Smooth muscle cell (in vitro differentiated cells): ENCODE results near the gene CDKN1C. TPM values are rescaled to one million over a fixed set of nuclear protein-coding genes. Genes with fewer than 3 reads are reported as not detected.

Source experiments
- DNase-seq: peaks from one replicate; lab custom pipeline; 2025; ENCODE audit not compliant: unreplicated experiment; lab: John Stamatoyannopoulos, UW
- H2AFZ ChIP-seq: fragments of 200-600 bp; sonication (generic); 2 replicates; pipeline ENCODE4 v1.6.0; 2016; ENCODE audit warnings: antibody characterized with exemption, low read depth, mild to moderate bottlenecking
- H3F3A ChIP-seq: fragments of 200-600 bp; sonication (generic); 2 replicates; pipeline ENCODE4 v1.6.0; 2017; ENCODE audit warnings: antibody characterized with exemption, low read depth
- H3K27ac ChIP-seq: fragments of 200-600 bp; sonication (generic); 2 replicates; pipeline ENCODE4 v1.5.1; 2016; ENCODE audit warnings: low read depth, mild to moderate bottlenecking
- H3K27me3 ChIP-seq: fragments of 200-600 bp; sonication (generic); 2 replicates; pipeline ENCODE4 v1.6.1; 2016; ENCODE audit warnings: low read depth, mild to moderate bottlenecking
- H3K36me3 ChIP-seq: fragments of 200-600 bp; sonication (generic); 2 replicates; pipeline ENCODE4 v1.5.1; 2016; ENCODE audit warnings: low read depth
- H3K4me1 ChIP-seq: fragments of 200-600 bp; sonication (generic); 2 replicates; pipeline ENCODE4 v1.5.1; 2016; ENCODE audit warnings: low read depth
- H3K4me2 ChIP-seq: fragments of 200-600 bp; sonication (generic); 2 replicates; pipeline ENCODE4 v1.6.0; 2016; ENCODE audit warnings: mild to moderate bottlenecking
- H3K4me3 ChIP-seq: fragments of 200-600 bp; sonication (generic); 2 replicates; pipeline ENCODE4 v1.5.1; 2016; ENCODE audit warnings: mild to moderate bottlenecking
- H3K79me2 ChIP-seq: fragments of 200-600 bp; sonication (generic); 2 replicates; pipeline ENCODE4 v1.6.0; 2016; ENCODE audit warnings: low read depth, mild to moderate bottlenecking
- H3K9ac ChIP-seq: fragments of 200-600 bp; sonication (generic); 2 replicates; pipeline ENCODE4 v1.6.0; 2016; ENCODE audit warnings: low read depth
- H3K9me3 ChIP-seq: fragments of 200-600 bp; sonication (generic); replicated peaks from 2 replicates; pipeline ENCODE4 v1.5.1; 2016; ENCODE audit warnings: low read depth
- H4K20me1 ChIP-seq: fragments of 200-600 bp; sonication (generic); 2 replicates; pipeline ENCODE4 v1.6.0; 2016; ENCODE audit warnings: low read depth
- WGBS: methylation state at CpG from one replicate; pipeline ENCODE4 v1.1.7; 2016; ENCODE audit warnings: low lambda C conversion rate; 5-methylcytosine and 5-hydroxymethylcytosine counted together
- polyA plus RNA-seq: library from polyadenylated mRNA; unstranded; fragments of >200 nt; fragmentation: Nextera tagmentation; extraction: Ambion mirVana; gene quantifications from 2 replicates; pipeline ENCODE4 v1.2.1, GENCODE V29; 2016
- total RNA-seq: library from RNA; depleted of rRNA; stranded (reverse); fragments of >200 nt; gene quantifications from 2 replicates; pipeline ENCODE4 v1.2.3, GENCODE V29; 2014
- TF ChIP-seq, protein P1 (sequence below): fragments of 200-600 bp; sonication (generic); IDR thresholded peaks from 2 replicates; pipeline ENCODE4 v1.5.1; 2017; ENCODE audit warnings: borderline replicate concordance, mild to moderate bottlenecking, antibody characterized with exemption; ENCODE audit not compliant: insufficient read depth, poor library complexity, severe bottlenecking

Gene CDKN1C
- total and polyA plus RNA-seq, 2 experiments from 2014 or later: 171 to 392 TPM

DNA sequence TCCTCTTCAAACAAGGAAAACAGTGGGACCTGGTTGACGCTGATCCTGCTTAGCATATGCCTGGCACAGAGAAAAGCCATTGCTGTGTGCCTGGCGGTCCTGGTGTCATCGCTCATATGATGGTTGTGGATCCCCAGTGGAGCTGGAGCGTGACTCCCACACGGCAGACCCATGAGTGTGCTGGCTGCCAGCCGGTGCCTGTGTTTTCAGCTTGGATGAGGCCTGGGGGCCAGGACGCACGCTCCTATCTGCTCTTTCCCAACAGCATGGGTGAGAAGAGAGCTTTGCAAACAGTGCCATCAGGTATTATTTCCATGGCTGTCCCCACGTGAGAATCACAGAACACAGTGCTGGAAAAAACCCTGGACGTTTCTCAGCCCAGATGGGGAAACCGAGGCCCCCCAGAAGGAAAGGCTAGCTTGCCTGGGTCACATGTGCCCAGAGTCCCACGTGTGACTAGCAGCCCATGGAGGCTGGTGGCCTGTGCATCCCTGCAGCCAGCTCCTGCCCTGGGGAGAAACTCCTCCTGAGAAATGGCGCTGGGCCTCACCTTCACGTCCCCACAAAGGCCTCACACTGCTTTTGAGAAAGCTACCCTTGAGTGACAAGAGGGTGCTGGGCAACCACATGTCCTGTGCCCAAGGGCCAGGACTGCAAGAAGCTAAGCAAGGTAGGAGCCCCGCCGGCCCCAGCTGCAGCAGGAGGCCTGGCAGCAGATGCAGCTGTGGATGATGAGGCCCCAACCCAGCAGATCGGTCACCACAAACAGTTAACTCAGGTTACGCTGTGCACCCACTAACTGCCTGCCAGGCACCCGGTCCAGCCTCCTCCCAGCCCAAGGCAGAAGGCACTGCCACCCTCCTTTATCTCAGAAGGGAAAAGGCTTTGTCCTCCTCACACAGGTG, 4.2 kb downstream of the CDKN1C start:
- Histone ChIP-seq H3K27ac (no peak overlapping the region), H3K27me3 (no peaks in the 10 kb centered on the region), H3F3A (peaks cover 1% of the 10 kb centered on the region), H3K9ac (no peak overlapping the region), H4K20me1 (peaks cover 35% of the 10 kb centered on the region), H3K36me3 (no peaks in the 10 kb centered on the region), H3K9me3 (no peaks in the 10 kb centered on the region), H3K79me2 (peaks cover 25% of the 10 kb centered on the region), H3K4me3 (no peak overlapping the region), H2AFZ (no peak overlapping the region), H3K4me2 (no peak overlapping the region), H3K4me1 (peaks cover 17% of the 10 kb centered on the region)
- DNase-seq: no peak
- WGBS: 79% methylated on average over 19 of the region's 19 CpGs
- TF ChIP-seq, protein P1, sequence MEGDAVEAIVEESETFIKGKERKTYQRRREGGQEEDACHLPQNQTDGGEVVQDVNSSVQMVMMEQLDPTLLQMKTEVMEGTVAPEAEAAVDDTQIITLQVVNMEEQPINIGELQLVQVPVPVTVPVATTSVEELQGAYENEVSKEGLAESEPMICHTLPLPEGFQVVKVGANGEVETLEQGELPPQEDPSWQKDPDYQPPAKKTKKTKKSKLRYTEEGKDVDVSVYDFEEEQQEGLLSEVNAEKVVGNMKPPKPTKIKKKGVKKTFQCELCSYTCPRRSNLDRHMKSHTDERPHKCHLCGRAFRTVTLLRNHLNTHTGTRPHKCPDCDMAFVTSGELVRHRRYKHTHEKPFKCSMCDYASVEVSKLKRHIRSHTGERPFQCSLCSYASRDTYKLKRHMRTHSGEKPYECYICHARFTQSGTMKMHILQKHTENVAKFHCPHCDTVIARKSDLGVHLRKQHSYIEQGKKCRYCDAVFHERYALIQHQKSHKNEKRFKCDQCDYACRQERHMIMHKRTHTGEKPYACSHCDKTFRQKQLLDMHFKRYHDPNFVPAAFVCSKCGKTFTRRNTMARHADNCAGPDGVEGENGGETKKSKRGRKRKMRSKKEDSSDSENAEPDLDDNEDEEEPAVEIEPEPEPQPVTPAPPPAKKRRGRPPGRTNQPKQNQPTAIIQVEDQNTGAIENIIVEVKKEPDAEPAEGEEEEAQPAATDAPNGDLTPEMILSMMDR: no peak

- Histone ChIP-seq H3K27me3 (no peaks in the 10 kb centered on the region), H3K4me3 (no peak overlapping the region), H3K4me2 (no peak overlapping the region), H3F3A (no peaks in the 10 kb centered on the region), H3K4me1 (peaks cover 16% of the 10 kb centered on the region), H3K79me2 (peaks cover 25% of the 10 kb centered on the region), H2AFZ (no peak overlapping the region), H3K9me3 (no peaks in the 10 kb centered on the region), H4K20me1 (peaks cover 35% of the 10 kb centered on the region), H3K27ac (no peak overlapping the region), H3K36me3 (no peaks in the 10 kb centered on the region), H3K9ac (no peak overlapping the region)
- TF ChIP-seq, protein P1: no peak
- no peak for DNase-seq
- 96% methylated on average over 7 of the region's 7 CpGs for WGBS
Measured at GRCh38 chr11:2880646-2881045, 4.9 kb downstream of the CDKN1C start.

DNA sequence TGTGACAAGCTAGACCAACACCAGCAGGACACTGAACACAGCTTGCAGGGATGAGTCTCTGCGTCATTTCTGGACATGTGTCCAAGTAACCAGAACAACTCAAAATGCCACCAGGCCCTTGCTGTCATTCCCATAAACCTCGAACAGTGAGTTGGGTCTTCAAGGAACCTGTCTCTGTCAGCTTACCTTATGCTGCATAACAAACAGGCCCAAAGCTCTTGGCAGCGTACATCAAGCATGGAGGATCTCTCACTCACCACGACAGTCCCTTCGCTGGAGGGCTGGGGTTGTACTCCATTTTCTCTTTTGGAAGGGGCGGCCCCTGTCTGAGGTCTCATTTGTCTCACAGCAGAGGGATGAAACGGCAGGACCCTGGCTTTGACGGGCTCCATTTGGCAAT, 6.8 kb downstream of the CDKN1C start:
- TF ChIP-seq, protein P1: no peak
- Histone ChIP-seq H3K4me2 (no peak overlapping the region), H3K27me3 (no peaks in the 10 kb centered on the region), H4K20me1 (peaks cover 23% of the 10 kb centered on the region), H3K79me2 (peaks cover 14% of the 10 kb centered on the region), H3K9me3 (no peaks in the 10 kb centered on the region), H3K27ac (no peak overlapping the region), H3F3A (no peaks in the 10 kb centered on the region), H3K9ac (no peak overlapping the region), H3K4me3 (no peak overlapping the region), H3K4me1 (peaks cover 16% of the 10 kb centered on the region), H3K36me3 (no peaks in the 10 kb centered on the region), H2AFZ (no peak overlapping the region)
- 97% methylated on average over 8 of the region's 8 CpGs for WGBS
- no peak for DNase-seq

- H3K9ac ChIP-seq: no peak overlapping the region
- H3K36me3 ChIP-seq: no peaks in the 10 kb centered on the region
- no peak overlapping the region for H3K4me2 ChIP-seq
- H3K27me3 ChIP-seq: no peaks in the 10 kb centered on the region
- H2AFZ ChIP-seq: no peak overlapping the region
- DNase-seq: no peak
- H3K27ac ChIP-seq: no peak overlapping the region
- TF ChIP-seq, protein P1: no peak
- peaks cover under 1% of the 10 kb centered on the region for H3K79me2 ChIP-seq
- no peak overlapping the region for H3K4me3 ChIP-seq
- no peaks in the 10 kb centered on the region for H3F3A ChIP-seq
- WGBS: 94% methylated on average over 6 of the region's 6 CpGs
- H3K9me3 ChIP-seq: no peaks in the 10 kb centered on the region
- peaks cover 10% of the 10 kb centered on the region for H4K20me1 ChIP-seq
- peaks cover 5% of the 10 kb centered on the region for H3K4me1 ChIP-seq
Measured at GRCh38 chr11:2877474-2877873, 8.1 kb downstream of the CDKN1C start.
